ENCODE results near the gene PLEK.
"Not testable (repeated sequence)": the region's sequence is repeated elsewhere in the genome, so short reads cannot be mapped to it uniquely, and the experiment has no call there.

PLEK gene

GRCh38 chr2:68356599-68357239, 8.4 kb upstream of the PLEK start:
- DNase-seq (ENCODE audit: low spot score), result no peak

- DNase-seq (ENCODE audit: low spot score), result peak; percentile 23
Observed at GRCh38 chr2:68357605-68358337, 7.3 kb upstream of the PLEK start.

GRCh38 chr2:68359889-68360288, 5.2 kb upstream of the PLEK start:
- no peak for DNase-seq (ENCODE audit: low spot score)

- DNase-seq (ENCODE audit: low spot score), result peak; percentile 56
Observed at GRCh38 chr2:68362069-68362468, 3.0 kb upstream of the PLEK start.

GRCh38 chr2:68362749-68363148, 2.3 kb upstream of the PLEK start:
- DNase-seq (ENCODE audit: low spot score), result no peak

- no peak for DNase-seq (ENCODE audit: low spot score)
Observed at GRCh38 chr2:68363721-68364120, 1.4 kb upstream of the PLEK start.

- no peak for DNase-seq (ENCODE audit: low spot score)
Observed at GRCh38 chr2:68366083-68366560, 1.0 kb downstream of the PLEK start.

- DNase-seq (ENCODE audit: low spot score), result peak; percentile 38
Observed at GRCh38 chr2:68367953-68368653, 3.0 kb downstream of the PLEK start.

- DNase-seq (ENCODE audit: low spot score), result peak; percentile 64
Observed at GRCh38 chr2:68368654-68369336, 3.7 kb downstream of the PLEK start.

GRCh38 chr2:68369337-68369734, 4.3 kb downstream of the PLEK start:
- DNase-seq (ENCODE audit: low spot score), result no peak

GRCh38 chr2:68371138-68371537, 6.1 kb downstream of the PLEK start:
- DNase-seq (ENCODE audit: low spot score), result no peak

GRCh38 chr2:68371581-68371980, 6.5 kb downstream of the PLEK start:
- no peak for DNase-seq (ENCODE audit: low spot score)

GRCh38 chr2:68372485-68372884, 7.4 kb downstream of the PLEK start:
- no peak for DNase-seq (ENCODE audit: low spot score)

GRCh38 chr2:68374184-68374583, 9.1 kb downstream of the PLEK start:
- no peak for DNase-seq (ENCODE audit: low spot score)

- no peak for DNase-seq (ENCODE audit: low spot score)
Observed at GRCh38 chr2:68375582-68375981, 10.5 kb downstream of the PLEK start.

GRCh38 chr2:68377137-68377780, 12.2 kb downstream of the PLEK start:
- DNase-seq (ENCODE audit: low spot score), result no peak

- not testable (repeated sequence) for DNase-seq (ENCODE audit: low spot score)
Observed at GRCh38 chr2:68378779-68379178, 13.7 kb downstream of the PLEK start.

- no peak for DNase-seq (ENCODE audit: low spot score)
Observed at GRCh38 chr2:68379184-68379708, 14.2 kb downstream of the PLEK start.

GRCh38 chr2:68383778-68384177, 18.7 kb downstream of the PLEK start:
- no peak for DNase-seq (ENCODE audit: low spot score)

GRCh38 chr2:68384485-68385107, 19.5 kb downstream of the PLEK start:
- DNase-seq (ENCODE audit: low spot score), result no peak

- no peak for DNase-seq (ENCODE audit: low spot score)
Observed at GRCh38 chr2:68385220-68385906, 20.3 kb downstream of the PLEK start.

All from putamen (tissue), 1 donor.